Chondrocyte (in vitro differentiated cells): Measurements from ENCODE around the gene DTL. TPM values are rescaled to one million over a fixed set of nuclear protein-coding genes. Genes with fewer than 3 reads are reported as not detected.

Experiments used
- DNase-seq: peaks from one replicate; pipeline ENCODE4 v3.0.0; 2021; ENCODE audit warnings: mixed read lengths, low spot score
- H3K27ac Mint-ChIP-seq: one replicate; pipeline ENCODE4 v1.8.0; 2021; ENCODE audit warnings: mild to moderate bottlenecking, moderate library complexity, mixed read lengths; ENCODE audit not compliant: unreplicated experiment
- H3K27me3 Mint-ChIP-seq: 2 replicates; pipeline ENCODE4 v1.8.0; 2021; ENCODE audit warnings: low read depth, mixed read lengths
- H3K36me3 Mint-ChIP-seq: 2 replicates; pipeline ENCODE4 v1.8.0; 2021; ENCODE audit warnings: low read depth, mixed read lengths
- H3K4me1 Mint-ChIP-seq: 2 replicates; pipeline ENCODE4 v1.8.0; 2021; ENCODE audit warnings: low read depth, mild to moderate bottlenecking, mixed read lengths
- H3K4me3 Mint-ChIP-seq: one replicate; pipeline ENCODE4 v1.8.0; 2021; ENCODE audit warnings: mild to moderate bottlenecking, moderate library complexity, mixed read lengths; ENCODE audit not compliant: unreplicated experiment
- H3K9me3 Mint-ChIP-seq: 2 replicates; pipeline ENCODE4 v1.8.0; 2021; ENCODE audit warnings: low read depth, mixed read lengths
- total RNA-seq: library from RNA; stranded (reverse); gene quantifications from 3 replicates; pipeline ENCODE4 v1.2.1, GENCODE V29; 2021
- TF ChIP-seq, protein P1 (sequence below): fragments of 200-600 bp; sonication (generic); IDR thresholded peaks from 2 replicates; pipeline ENCODE4 v1.5.0; 2021; ENCODE audit warnings: antibody characterized with exemption, mild to moderate bottlenecking, moderate library complexity

DTL gene
- total RNA-seq, 1 donor from 2014 or later, result 3.6 TPM

GRCh38 chr1:212118167-212118871 lies 82.8 kb downstream of the DTL start:
- Mint-ChIP-seq H3K9me3 (no peaks in the 10 kb centered on the region), H3K4me1 (peaks cover 13% of the 10 kb centered on the region), H3K27ac (no peak overlapping the region), H3K36me3 (no peaks in the 10 kb centered on the region), H3K27me3 (no peaks in the 10 kb centered on the region), H3K4me3 (no peak overlapping the region)
- TF ChIP-seq, protein P1, sequence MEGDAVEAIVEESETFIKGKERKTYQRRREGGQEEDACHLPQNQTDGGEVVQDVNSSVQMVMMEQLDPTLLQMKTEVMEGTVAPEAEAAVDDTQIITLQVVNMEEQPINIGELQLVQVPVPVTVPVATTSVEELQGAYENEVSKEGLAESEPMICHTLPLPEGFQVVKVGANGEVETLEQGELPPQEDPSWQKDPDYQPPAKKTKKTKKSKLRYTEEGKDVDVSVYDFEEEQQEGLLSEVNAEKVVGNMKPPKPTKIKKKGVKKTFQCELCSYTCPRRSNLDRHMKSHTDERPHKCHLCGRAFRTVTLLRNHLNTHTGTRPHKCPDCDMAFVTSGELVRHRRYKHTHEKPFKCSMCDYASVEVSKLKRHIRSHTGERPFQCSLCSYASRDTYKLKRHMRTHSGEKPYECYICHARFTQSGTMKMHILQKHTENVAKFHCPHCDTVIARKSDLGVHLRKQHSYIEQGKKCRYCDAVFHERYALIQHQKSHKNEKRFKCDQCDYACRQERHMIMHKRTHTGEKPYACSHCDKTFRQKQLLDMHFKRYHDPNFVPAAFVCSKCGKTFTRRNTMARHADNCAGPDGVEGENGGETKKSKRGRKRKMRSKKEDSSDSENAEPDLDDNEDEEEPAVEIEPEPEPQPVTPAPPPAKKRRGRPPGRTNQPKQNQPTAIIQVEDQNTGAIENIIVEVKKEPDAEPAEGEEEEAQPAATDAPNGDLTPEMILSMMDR, result no peak
- DNase-seq, result no peak

GRCh38 chr1:212118872-212119260 lies 83.3 kb downstream of the DTL start:
- Mint-ChIP-seq H3K4me1 (peaks cover 13% of the 10 kb centered on the region), H3K4me3 (no peak overlapping the region), H3K36me3 (no peaks in the 10 kb centered on the region), H3K27me3 (no peaks in the 10 kb centered on the region), H3K27ac (no peak overlapping the region), H3K9me3 (no peaks in the 10 kb centered on the region)
- DNase-seq, result no peak
- TF ChIP-seq, protein P1, result no peak

- H3K36me3 Mint-ChIP-seq, result no peaks in the 10 kb centered on the region
- no peaks in the 10 kb centered on the region for H3K27me3 Mint-ChIP-seq
- no peaks in the 10 kb centered on the region for H3K9me3 Mint-ChIP-seq
- no peak overlapping the region for H3K27ac Mint-ChIP-seq
- TF ChIP-seq, protein P1, result no peak
- DNase-seq, result no peak
- H3K4me1 Mint-ChIP-seq, result peaks cover 13% of the 10 kb centered on the region
- no peak overlapping the region for H3K4me3 Mint-ChIP-seq
Observed at GRCh38 chr1:212119397-212119837, 83.9 kb downstream of the DTL start.

GRCh38 chr1:212119863-212120262 lies 84.3 kb downstream of the DTL start:
- no peaks in the 10 kb centered on the region for H3K9me3 Mint-ChIP-seq
- H3K27me3 Mint-ChIP-seq, result no peaks in the 10 kb centered on the region
- TF ChIP-seq, protein P1, result no peak
- no peak for DNase-seq
- no peak overlapping the region for H3K4me3 Mint-ChIP-seq
- H3K27ac Mint-ChIP-seq, result no peak overlapping the region
- H3K4me1 Mint-ChIP-seq, result peaks cover 13% of the 10 kb centered on the region
- no peaks in the 10 kb centered on the region for H3K36me3 Mint-ChIP-seq

DNA sequence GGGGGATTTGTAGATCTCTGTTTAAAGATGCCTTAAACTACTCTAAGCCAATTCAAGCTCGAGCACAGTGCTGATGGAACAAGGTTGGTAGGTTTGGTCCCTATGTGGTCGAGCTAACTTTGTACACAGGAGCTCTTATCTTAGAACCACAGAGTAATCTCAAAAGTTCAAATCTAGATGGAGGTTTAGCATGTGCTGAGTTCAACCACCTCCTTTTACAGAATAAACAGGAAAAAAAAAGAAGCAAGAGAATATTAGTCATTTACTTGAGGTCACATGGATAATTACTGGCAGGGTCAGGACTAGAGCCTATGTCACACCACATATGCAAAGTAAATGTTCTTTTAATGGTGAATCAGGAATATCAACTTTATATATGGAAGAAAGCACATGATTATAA lies 86.2 kb downstream of the DTL start:
- no peak overlapping the region for H3K27ac Mint-ChIP-seq
- TF ChIP-seq, protein P1, result no peak
- no peak for DNase-seq
- H3K9me3 Mint-ChIP-seq, result no peaks in the 10 kb centered on the region
- peaks cover 13% of the 10 kb centered on the region for H3K4me1 Mint-ChIP-seq
- H3K36me3 Mint-ChIP-seq, result no peaks in the 10 kb centered on the region
- no peaks in the 10 kb centered on the region for H3K27me3 Mint-ChIP-seq
- H3K4me3 Mint-ChIP-seq, result no peak overlapping the region
